ENCODE measurements around the gene SLC10A7.
"Not testable (repeated sequence)": the region's sequence is repeated elsewhere in the genome, so short reads cannot be mapped to it uniquely, and the experiment has no call there.

The SLC10A7 gene

GRCh38 chr4:146367347-146367746, 154.4 kb downstream of the SLC10A7 start:
- in situ Hi-C loops (cut with MboI; ENCODE audit: low sequenced_read_pairs) = no loop called here

GRCh38 chr4:146359771-146360170, 162.0 kb downstream of the SLC10A7 start:
- in situ Hi-C loops (cut with MboI; ENCODE audit: low sequenced_read_pairs) = no loop called here

DNA sequence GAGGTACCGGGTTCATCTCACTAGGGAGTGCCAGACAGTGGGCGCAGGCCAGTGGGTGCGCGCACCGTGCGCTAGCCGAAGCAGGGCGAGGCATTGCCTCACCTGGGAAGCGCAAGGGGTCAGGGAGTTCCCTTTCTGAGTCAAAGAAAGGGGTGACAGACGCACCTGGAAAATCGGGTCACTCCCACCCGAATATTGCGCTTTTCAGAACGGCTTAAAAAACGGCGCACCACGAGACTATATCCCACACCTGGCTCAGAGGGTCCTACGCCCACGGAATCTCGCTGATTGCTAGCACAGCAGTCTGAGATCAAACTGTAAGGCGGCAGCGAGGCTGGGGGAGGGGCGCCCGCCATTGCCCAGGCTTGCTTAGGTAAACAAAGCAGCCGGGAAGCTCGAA, 171.6 kb downstream of the SLC10A7 start:
- in situ Hi-C loops (cut with MboI; ENCODE audit: low sequenced_read_pairs) = not testable (repeated sequence)

DNA sequence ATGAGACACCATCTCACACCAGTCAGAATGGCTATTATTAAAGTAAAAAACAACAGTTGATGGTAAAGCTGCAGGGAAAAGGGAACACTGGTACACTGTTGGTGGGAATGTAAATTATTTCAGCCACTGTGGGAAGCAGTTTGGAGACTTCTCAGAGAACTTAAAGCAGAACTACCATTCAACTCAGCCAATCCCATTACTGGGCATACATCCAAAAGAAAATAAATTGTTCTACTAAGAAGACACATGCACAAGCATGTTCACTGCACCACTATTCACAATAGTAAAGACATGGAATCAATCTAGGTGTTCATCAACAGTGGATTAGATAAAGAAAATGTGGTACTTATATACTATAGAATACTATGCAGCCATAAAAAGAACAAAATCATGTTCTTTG, 172.4 kb downstream of the SLC10A7 start:
- in situ Hi-C loops (cut with MboI; ENCODE audit: low sequenced_read_pairs) = loop anchor here (25.0 kb wide), 1 partner anchor 563 kb away; no protein-coding TSS in a partner anchor

DNA sequence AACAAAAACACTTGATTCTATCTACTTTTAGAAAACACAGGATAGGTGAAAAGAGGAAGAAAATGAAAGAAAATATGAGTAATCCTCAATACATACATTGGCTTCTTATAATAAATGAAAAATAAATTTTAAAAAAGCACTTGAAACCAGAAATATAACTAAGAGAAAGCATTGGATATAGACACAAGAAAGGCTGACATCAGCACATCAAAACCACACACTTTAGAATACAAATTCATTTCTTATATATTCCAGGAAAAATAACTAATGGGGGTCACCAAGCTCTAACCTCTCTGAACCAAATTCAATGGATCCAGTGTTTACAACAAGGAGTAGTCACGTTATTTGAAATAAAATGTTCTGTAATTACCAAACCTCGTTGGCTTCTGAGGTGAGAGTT, 173.9 kb downstream of the SLC10A7 start:
- in situ Hi-C loops (cut with MboI; ENCODE audit: low sequenced_read_pairs) = loop anchor here (25.0 kb wide), 1 partner anchor 564 kb away; no protein-coding TSS in a partner anchor

- in situ Hi-C loops (cut with MboI; ENCODE audit: low sequenced_read_pairs) = loop anchor here (25.0 kb wide), 1 partner anchor 566 kb away; no protein-coding TSS in a partner anchor
These were observed 175.5 kb downstream of the SLC10A7 start for GRCh38 chr4:146346276-146346675.

DNA sequence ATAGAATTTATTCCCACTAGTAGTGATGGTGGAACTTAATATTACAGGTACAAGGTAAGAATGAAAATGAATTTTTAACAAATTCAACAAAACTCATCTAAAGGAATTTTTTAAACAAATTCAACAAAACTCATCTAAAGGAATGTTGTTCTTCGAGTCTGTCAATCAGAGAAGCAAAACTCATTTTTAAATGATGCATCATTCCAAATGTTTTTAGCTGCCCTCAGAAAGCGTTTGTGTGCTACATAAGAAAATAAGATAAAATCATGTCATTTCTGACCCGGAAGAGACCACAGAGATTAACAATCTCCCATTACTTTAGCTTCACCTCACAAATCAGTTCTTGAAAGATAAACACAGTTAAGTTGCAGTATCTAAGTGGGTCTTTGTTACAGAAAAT, 178.0 kb downstream of the SLC10A7 start:
- in situ Hi-C loops (cut with MboI; ENCODE audit: low sequenced_read_pairs) = loop anchor here (25.0 kb wide), 1 partner anchor 569 kb away; no protein-coding TSS in a partner anchor

DNA sequence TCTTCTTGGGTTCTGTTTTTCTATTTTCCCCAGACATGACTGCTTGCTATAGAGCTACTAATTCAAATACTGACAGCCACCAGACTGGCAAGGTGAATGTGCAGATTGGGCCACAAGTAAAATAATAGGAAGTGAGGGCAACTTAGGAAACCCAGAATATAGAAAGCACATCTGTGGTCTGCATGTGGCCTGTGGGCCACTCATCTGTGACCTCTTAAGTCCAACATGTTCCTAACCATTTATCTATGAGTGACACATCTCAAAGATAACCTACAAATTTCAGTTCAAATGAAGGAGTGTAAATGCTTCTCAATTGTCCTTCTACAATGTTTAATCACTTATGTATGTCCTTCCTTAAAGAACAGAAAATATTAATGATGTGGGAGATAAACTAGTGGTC, 178.5 kb downstream of the SLC10A7 start:
- in situ Hi-C loops (cut with MboI; ENCODE audit: low sequenced_read_pairs) = loop anchor here (25.0 kb wide), 1 partner anchor 569 kb away; no protein-coding TSS in a partner anchor

DNA sequence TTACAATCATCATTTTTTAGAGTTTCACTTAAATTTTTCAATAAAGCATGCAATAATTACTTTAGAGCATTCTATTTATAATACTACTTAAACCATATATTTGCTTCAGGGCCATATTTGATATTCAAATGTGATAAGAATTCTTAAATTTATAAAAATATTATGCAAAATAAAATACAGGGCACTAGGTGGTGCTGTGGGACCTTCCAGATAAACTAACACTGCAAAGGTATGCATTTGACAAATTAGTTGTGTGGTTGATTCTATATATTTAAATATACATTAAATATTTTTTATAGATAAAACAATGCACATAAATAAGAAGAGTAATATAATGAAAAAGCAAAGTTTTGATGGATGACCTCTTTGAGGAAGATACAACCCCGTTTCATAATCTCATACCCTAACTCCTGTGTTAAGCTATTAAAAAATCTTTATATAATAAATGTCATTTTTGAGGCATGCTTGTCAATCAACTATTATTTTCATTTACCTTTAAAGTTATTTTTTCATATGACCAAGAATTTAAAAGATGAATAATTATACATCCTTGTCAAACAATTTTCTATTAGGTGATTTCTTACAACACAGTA, 179.0 kb downstream of the SLC10A7 start:
- in situ Hi-C loops (cut with MboI; ENCODE audit: low sequenced_read_pairs) = loop anchor here (25.0 kb wide), 1 partner anchor 570 kb away; no protein-coding TSS in a partner anchor

DNA sequence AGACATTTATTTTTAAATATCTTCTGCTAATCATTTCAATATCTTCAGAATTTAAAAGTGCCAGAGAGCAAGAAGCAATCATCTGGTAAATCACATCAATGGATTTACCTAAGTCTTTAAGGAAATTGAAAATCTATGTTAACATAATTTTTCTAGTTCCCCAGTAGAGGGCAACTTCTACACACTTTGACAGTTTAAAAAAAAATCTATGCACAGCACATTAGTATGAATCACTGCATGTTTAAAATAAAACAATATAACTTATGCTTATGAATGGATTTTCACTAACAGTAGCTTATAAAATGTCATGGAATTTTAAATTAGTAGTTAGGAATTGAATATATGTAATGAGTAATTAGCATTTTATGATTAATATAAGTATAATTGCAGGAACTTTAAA, 180.9 kb downstream of the SLC10A7 start:
- in situ Hi-C loops (cut with MboI; ENCODE audit: low sequenced_read_pairs) = loop anchor here (25.0 kb wide), 1 partner anchor 572 kb away; no protein-coding TSS in a partner anchor

GRCh38 chr4:146338512-146338911, 183.2 kb downstream of the SLC10A7 start:
- in situ Hi-C loops (cut with MboI; ENCODE audit: low sequenced_read_pairs) = loop anchor here (25.0 kb wide), 1 partner anchor 574 kb away; no protein-coding TSS in a partner anchor

DNA sequence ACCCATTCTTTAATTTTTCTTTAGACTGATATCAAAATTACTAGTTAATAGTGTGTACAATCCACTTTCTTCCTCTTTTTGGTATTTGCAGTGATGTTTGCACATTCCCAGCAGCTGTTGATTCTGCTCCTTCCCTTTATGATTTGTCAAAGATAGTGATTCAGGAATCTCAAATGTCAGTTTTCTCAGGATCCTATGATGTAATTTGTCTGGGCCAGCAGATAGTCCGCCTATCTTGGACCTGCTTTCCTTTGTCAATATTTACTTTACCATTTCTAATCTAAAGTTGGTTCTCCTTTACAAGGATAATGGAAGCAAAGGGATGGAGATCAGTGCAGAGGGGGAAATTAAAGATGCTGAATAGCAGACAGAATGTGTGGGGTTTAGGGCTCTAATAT, 185.3 kb downstream of the SLC10A7 start:
- in situ Hi-C loops (cut with MboI; ENCODE audit: low sequenced_read_pairs) = loop anchor here (25.0 kb wide), 1 partner anchor 576 kb away; no protein-coding TSS in a partner anchor

- in situ Hi-C loops (cut with MboI; ENCODE audit: low sequenced_read_pairs) = loop anchor here (25.0 kb wide), 1 partner anchor 576 kb away; no protein-coding TSS in a partner anchor
These were observed 185.9 kb downstream of the SLC10A7 start for GRCh38 chr4:146335763-146336409.

DNA sequence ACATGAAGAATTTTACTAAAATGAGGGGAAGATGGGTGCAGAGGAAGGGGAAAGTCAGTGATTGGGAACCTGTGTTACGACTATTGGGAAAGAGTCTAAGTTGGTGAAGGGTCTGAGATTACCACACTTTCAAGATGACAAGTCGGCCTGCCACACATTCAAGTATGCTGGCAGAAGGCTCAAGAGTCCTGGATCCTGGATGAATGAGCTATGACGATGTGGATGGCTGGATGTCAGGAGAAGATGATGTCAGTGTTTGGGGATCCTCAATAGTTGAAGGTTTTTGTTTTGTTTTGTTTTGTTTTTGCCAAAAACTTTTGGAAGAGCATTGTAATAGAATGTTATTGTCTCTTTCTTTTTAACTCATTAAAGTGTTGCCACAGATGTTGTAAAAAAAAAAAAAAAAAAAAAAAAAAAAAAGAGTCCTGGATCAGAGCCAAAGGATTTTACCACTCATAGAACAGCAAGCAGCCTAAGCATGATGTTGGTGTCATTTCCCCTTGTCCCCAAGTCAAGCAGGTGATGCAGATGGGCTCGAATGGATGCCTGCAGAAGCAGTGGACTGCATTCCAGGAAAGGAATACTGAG, 186.8 kb downstream of the SLC10A7 start:
- in situ Hi-C loops (cut with MboI; ENCODE audit: low sequenced_read_pairs) = loop anchor here (25.0 kb wide), 1 partner anchor 577 kb away; no protein-coding TSS in a partner anchor

- in situ Hi-C loops (cut with MboI; ENCODE audit: low sequenced_read_pairs) = loop anchor here (25.0 kb wide), 1 partner anchor 578 kb away; no protein-coding TSS in a partner anchor
These were observed 187.9 kb downstream of the SLC10A7 start for GRCh38 chr4:146333895-146334262.

GRCh38 chr4:146333187-146333894, 188.4 kb downstream of the SLC10A7 start:
- in situ Hi-C loops (cut with MboI; ENCODE audit: low sequenced_read_pairs) = loop anchor here (25.0 kb wide), 1 partner anchor 579 kb away; no protein-coding TSS in a partner anchor

GRCh38 chr4:146330392-146330791, 191.3 kb downstream of the SLC10A7 start:
- in situ Hi-C loops (cut with MboI; ENCODE audit: low sequenced_read_pairs) = loop anchor here (25.0 kb wide), 1 partner anchor 582 kb away; no protein-coding TSS in a partner anchor

DNA sequence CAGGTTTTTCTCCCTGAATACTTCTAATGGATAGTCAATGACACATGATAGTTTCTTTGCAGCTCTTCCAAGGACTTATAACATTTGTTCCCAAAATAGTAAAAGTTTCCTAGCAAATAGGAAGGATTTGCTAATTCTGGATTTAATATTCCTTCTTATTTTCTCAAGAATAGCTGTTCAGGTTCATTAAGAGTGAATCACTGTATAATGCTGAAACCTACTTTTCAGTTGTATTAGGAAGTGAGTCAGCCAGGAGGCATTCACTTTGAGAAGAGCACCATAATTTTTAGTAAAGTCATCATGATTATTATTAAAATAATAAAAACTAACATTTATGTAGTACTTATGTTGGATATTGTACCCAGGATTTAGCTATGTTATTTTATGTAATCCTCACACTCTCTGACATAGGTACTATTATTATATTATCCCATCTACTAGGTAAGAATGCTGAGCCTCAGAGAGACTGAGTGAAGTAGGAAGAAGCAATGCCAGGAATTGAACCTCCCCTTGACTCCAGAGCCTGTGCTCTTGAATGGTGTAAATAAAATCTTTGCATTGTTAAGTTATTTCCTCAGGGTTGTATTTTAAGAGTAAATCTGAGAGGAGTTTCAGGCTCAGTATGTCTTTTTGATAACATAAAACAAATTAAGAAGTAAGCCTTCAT, 192.6 kb downstream of the SLC10A7 start:
- in situ Hi-C loops (cut with MboI; ENCODE audit: low sequenced_read_pairs) = loop anchor here (25.0 kb wide), 1 partner anchor 583 kb away; no protein-coding TSS in a partner anchor

GRCh38 chr4:146327859-146328650, 193.7 kb downstream of the SLC10A7 start:
- in situ Hi-C loops (cut with MboI; ENCODE audit: low sequenced_read_pairs) = loop anchor here (25.0 kb wide), 1 partner anchor 584 kb away; no protein-coding TSS in a partner anchor

All from HL-60/S4 treated with phorbol 12-myristate 13-acetate at 8.2 ng/mL for 4 days and 3 days (cell line).